ENCODE measurements around the gene WIPF2.
"Not testable (repeated sequence)": the region's sequence is repeated elsewhere in the genome, so short reads cannot be mapped to it uniquely, and the experiment has no call there.

DNA sequence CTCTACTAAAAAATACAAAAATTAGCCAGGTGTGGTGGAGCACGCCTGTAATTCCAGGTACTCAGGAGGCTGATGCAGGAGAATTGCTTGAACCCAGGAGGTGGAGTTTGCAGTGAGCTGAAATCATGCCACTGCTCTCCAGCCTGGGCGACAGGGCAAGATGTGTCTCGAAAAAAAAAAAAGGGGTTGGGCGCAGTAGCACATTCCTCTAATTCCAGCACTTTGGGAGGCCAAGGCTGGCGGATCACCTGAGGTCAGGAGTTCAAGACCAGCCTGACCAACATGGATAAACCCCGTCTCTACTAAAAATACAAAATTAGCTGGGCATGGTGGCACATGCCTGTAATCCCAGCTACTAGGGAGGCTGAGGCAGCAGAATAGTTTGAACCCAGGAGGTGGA is 5.2 kb upstream of the WIPF2 start:
- TF ChIP-seq, protein P1, sequence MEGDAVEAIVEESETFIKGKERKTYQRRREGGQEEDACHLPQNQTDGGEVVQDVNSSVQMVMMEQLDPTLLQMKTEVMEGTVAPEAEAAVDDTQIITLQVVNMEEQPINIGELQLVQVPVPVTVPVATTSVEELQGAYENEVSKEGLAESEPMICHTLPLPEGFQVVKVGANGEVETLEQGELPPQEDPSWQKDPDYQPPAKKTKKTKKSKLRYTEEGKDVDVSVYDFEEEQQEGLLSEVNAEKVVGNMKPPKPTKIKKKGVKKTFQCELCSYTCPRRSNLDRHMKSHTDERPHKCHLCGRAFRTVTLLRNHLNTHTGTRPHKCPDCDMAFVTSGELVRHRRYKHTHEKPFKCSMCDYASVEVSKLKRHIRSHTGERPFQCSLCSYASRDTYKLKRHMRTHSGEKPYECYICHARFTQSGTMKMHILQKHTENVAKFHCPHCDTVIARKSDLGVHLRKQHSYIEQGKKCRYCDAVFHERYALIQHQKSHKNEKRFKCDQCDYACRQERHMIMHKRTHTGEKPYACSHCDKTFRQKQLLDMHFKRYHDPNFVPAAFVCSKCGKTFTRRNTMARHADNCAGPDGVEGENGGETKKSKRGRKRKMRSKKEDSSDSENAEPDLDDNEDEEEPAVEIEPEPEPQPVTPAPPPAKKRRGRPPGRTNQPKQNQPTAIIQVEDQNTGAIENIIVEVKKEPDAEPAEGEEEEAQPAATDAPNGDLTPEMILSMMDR (conservative IDR thresholded peaks at IDR 0.05; ENCODE audit: low read depth in 2 of 2): not testable (repeated sequence)
- not testable (repeated sequence) for TF ChIP-seq EZH2 (IDR thresholded peaks at IDR 0.05; ENCODE audit: low read depth, unreplicated experiment); EZH2phosphoT487 (IDR thresholded peaks at IDR 0.05; ENCODE audit: unreplicated experiment); ZNF114 (CRISPR knock-in tag; IDR thresholded peaks at IDR 0.05); POLR2AphosphoS5 (IDR thresholded peaks at IDR 0.05; ENCODE audit: low read depth); CREB1 (CRISPR knock-in tag; IDR thresholded peaks at IDR 0.05; ENCODE audit: low read depth)
- TF ChIP-seq, protein P2, sequence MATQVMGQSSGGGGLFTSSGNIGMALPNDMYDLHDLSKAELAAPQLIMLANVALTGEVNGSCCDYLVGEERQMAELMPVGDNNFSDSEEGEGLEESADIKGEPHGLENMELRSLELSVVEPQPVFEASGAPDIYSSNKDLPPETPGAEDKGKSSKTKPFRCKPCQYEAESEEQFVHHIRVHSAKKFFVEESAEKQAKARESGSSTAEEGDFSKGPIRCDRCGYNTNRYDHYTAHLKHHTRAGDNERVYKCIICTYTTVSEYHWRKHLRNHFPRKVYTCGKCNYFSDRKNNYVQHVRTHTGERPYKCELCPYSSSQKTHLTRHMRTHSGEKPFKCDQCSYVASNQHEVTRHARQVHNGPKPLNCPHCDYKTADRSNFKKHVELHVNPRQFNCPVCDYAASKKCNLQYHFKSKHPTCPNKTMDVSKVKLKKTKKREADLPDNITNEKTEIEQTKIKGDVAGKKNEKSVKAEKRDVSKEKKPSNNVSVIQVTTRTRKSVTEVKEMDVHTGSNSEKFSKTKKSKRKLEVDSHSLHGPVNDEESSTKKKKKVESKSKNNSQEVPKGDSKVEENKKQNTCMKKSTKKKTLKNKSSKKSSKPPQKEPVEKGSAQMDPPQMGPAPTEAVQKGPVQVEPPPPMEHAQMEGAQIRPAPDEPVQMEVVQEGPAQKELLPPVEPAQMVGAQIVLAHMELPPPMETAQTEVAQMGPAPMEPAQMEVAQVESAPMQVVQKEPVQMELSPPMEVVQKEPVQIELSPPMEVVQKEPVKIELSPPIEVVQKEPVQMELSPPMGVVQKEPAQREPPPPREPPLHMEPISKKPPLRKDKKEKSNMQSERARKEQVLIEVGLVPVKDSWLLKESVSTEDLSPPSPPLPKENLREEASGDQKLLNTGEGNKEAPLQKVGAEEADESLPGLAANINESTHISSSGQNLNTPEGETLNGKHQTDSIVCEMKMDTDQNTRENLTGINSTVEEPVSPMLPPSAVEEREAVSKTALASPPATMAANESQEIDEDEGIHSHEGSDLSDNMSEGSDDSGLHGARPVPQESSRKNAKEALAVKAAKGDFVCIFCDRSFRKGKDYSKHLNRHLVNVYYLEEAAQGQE (IDR thresholded peaks at IDR 0.05; ENCODE audit: unreplicated experiment): not testable (repeated sequence)
